NCI-H128 (cell line): Measurements from ENCODE around the gene TSEN34.
"Not testable (repeated sequence)": the region's sequence is repeated elsewhere in the genome, so short reads cannot be mapped to it uniquely, and the experiment has no call there.

Experiments used
- DNase-seq: peaks from one replicate; lab custom pipeline; 2025; ENCODE audit not compliant: unreplicated experiment; lab: John Stamatoyannopoulos, UW

The TSEN34 gene

GRCh38 chr19:54160854-54161253 lies 30.3 kb upstream of the TSEN34 start:
- no peak for DNase-seq

- no peak for DNase-seq
Measured at GRCh38 chr19:54162241-54162805, 28.8 kb upstream of the TSEN34 start.

DNA sequence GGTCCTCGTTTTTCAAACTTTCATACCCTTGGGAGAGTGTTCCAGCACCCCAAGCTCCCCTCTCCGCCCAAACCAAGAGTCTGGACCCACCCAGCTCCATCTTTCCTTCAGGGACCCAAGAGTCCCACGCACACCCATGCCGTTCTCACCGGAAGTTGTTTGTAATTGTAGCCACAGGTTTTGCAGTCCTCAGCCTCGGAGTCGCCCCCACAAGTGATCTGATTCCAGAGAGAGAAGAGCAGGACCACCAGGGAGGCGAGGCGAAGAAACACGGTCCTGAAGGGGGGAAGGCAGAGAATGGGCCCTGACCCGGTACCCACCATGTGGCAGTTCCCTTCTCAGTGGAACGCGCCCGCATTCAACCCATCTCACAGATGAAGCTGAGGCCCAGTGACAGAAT lies 28.2 kb upstream of the TSEN34 start:
- DNase-seq: no peak

DNA sequence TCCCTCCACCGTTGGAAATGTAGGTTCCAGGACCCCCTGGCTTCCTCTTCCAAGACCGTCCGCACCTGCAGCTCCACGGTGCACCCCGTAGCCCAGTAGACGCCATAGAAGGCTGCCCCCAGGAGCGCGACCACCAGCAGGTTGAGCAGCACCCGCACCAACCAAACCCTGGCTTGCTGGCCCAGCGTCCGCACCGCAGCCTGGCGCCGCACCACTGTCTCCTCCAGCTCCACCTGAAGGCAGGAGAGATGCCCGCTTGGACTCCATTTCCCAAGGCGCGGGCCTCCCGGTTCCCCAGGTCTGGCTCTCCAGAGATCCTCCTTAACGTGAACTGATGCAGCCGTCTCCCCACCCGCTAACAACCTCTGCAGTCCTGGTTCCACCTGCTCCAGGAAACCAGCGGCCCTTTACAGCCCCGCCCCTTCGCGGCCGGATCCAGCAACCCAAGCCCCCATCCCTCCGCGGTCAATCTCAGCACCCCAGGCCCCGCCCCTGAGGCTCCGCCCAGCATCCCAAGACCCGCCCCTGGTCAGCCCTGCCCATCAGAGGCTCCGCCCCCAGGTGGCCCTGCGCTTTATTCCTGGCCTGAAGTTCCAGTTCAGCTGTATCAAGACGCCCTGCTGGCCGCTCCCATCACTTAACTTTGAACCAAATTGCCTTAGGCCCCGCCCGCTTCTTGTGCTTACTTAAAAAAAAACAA lies 26.6 kb upstream of the TSEN34 start:
- DNase-seq: no peak

- no peak for DNase-seq
Measured at GRCh38 chr19:54165222-54165621, 25.9 kb upstream of the TSEN34 start.

DNA sequence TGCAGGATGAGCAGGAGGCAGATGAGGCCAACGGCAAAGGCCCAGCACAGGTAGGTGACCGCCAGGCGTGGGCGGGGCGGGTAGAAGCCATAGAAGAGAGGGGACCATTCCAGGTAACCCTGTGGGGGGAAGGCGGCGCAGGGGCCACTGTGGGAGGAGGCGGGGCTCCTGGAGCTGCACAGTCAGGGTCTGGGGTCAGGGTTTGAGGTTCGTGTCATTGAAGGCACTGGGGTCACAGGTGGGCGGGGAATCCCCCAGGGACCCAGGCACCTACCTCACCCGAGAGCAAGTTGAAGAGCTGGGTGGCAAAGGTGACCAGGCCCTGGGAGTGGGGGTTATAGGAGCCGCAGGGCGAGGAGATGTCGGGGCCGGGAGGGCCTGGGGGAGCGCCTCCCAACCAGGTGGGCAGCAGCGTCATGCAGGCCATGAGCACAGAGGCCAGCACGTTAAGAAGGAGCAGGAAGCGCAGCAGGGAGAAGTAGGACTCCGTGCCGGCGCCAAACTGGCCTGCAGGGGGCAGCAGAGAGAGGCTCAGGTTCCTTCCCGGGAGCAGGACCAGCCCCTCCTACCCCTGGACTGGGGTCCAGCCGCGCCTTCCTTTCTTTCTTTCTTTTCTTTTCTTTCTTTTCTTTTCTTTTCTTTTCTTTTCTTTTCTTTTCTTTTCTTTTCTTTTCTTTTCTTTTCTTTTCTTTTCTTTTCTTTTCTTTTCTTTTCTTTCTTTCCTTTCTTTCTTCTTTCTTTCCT lies 22.8 kb upstream of the TSEN34 start:
- peak; percentile 66 for DNase-seq

- DNase-seq: no peak
Measured at GRCh38 chr19:54169149-54169740, 21.9 kb upstream of the TSEN34 start.

DNA sequence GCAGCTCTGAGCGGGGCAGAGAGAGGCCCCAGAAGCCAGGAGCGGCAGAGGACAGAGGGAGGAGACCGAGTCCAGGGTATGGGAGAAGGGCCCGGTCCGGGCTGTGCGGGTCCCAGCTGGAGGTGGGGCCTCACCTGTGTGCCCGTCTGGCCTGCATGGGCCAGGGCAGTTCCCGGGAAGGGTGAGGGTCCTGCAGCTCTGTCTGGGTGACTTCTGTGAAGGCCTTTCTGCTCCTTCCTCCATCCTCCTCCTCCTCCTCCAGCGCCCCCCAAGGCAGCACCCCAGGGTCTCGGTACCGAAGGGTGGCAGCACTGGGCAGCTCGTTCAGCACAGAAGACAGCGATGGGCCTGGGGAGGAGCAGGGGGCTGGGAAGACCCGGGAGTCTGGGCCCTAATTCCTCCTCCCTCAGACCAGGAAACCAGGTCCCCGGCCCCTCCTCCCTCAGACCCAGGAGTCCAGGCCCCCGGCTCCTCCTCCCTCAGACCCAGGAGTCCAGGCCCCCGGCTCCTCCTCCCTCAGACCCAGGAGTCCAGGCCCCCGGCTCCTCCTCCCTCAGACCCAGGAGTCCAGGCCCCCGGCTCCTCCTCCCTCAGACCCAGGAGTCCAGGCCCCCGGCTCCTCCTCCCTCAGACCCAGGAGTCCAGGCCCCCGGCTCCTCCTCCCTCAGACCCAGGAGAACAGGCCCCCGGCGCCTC lies 19.2 kb upstream of the TSEN34 start:
- not testable (repeated sequence) for DNase-seq

DNA sequence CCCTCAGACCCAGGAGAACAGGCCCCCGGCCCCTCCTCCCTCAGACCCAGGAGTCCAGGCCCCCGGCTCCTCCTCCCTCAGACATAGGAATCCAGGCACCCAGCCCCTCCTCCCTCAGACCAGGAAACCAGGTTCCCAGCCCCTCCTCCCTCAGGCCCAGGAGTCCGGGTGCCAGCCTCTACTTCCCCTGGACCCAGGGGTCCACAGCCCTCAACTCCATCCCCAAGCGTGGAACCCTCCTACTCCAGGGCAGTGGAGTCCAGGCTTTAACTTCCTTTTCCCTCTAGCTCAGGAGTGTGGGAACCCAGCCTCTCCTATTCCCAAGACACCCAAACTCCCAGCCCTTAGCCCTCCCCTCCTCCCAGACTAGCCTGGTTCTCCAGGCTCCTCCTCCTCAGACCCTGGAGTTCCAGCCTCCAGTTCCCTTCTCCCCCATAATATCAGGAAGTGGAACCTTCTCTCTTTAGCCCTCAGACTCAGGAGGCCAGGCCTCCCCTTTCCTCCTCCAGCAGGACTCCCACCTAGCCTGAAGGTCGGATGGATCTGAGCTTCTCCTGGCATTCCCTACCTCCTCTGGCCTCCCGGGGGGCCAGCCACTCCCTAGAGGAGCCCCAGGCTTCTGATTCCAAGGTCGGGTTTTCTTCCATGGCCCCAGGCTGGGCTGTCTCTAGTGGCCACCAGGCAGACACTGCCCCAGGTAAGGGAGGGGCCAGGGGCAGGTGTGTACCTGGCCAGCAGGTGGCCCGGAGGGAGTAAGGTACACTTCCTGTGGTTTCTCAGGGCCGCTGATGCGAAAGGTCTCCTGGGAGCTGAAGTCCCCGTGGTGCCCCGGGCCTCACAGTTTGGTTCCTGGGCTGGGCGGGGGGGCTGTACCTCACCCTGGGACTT lies 18.4 kb upstream of the TSEN34 start, which contains the start of gene TMC4:
Gene TMC4, minus strand, starts transcription at position 690 of the 888 bp plus-strand sequence. Its CDS starts 43 bp downstream, at position 647.
- peak; percentile 44 for DNase-seq

- no peak for DNase-seq
Measured at GRCh38 chr19:54173359-54173699, 17.8 kb upstream of the TSEN34 start.

DNA sequence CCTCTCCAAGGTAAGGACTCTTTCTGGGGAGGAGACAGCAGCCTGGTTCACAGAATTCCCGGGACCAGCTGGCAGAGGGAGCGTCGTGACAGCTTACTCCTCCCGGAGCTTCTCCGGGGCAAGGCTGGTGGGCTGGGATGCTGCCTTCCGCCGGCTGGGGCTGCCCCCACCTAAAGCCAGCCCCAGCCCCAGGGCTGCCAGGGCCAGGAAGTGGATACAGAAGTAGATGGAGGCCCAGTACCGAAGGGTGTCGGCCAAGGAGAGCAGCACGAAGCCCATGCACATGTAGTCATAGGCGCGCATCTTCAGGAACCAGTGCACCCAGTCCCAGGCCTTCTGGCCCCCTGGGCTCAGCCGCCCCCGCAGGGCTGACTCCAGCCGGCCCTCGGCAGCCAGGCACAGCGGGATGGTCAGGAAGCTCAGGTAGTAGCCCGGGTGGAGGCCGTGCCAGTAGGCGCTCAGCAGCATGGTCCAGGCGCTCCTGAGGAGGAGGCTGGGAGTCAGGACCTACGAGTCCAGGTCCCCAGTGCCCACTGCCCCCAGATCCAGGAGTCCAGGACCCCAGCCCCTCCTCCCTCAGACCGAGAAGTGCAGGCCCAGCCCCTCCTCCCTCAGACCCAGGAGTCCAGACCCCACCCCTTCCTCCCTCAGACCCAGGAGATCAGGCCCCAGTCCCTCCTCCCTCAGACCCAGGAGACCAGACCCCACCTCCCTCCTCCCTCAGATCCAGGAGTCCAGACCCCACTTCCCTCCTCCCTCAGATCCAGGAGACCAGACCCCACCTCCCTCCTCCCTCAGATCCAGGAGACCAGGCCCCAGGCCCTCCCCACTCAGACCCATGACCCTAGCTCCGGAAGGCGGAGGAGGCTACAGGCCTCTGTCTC lies 16.9 kb upstream of the TSEN34 start:
- DNase-seq: no peak

- DNase-seq: peak; percentile 29
Measured at GRCh38 chr19:54178581-54179261, 12.4 kb upstream of the TSEN34 start.

GRCh38 chr19:54179262-54179852 lies 11.8 kb upstream of the TSEN34 start:
- DNase-seq: no peak

DNA sequence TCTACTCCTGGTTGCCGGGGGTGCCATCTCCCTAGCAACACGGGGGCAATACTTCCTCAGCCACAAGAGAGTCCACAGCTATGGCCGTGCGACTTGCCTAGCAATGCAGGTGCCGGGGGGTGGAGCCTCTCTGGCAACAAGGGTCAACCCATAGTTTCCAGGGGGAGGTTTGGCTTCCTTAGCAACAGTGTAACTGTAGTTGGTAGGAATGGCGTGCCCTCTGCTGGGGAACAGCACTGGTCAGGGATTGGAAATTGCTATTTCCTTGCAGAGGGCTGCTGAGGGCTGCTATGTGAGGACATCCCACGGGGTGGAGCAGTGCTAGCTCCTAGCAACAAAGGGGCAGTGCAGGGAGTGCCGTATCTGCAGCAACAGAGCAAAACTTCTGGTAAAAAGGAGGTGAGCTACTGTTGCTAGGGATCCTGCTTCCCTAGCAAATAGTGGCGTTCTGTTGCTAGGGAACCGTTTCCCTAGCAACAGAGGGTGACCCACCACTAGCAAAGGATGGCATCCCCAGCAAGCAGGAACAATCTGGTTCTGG lies 11.1 kb upstream of the TSEN34 start:
- DNase-seq: peak; percentile 79

DNA sequence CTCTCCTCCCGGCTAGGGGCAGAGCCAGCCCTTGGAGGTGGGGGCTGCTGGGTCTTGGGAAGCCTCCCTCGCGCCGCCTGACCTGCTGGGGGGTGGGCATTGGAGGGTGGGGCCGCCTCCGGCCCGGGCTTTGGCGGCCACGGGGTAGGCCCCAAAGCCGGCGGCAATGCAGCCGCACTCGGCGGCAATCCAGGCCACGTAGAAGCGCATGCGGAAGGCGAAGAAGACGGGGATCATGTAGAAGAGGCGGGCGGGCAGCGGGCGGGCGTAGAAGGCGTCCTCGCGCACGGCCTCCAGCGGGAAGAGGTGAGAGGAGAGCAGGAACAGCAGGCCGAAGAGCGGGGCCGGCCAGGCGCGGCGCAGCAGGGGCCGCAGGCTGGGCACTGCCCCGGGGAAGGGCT lies 10.4 kb upstream of the TSEN34 start:
- no peak for DNase-seq

- not testable (repeated sequence) for DNase-seq
Measured at GRCh38 chr19:54181894-54182293, 9.2 kb upstream of the TSEN34 start.

DNA sequence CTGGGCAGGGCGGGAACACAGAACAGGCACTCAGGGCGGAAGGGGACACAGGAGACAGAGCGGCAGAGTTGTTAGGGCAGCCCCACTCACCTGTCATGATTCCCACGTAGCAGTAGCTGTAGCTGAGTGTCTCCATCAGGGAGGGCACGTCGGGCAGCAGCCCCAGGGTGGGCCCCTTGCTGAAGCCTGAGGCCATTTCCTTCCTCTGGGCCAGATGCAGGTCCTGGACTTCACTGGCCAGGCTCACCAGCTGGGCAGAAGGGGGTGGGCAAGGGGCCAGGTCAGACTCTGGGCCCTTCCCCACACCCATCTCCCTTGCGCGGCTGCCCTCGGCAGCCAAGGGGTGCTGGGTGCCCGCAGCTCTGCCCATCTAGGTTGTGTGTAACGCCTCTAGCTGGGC lies 7.7 kb upstream of the TSEN34 start:
- DNase-seq: no peak

DNA sequence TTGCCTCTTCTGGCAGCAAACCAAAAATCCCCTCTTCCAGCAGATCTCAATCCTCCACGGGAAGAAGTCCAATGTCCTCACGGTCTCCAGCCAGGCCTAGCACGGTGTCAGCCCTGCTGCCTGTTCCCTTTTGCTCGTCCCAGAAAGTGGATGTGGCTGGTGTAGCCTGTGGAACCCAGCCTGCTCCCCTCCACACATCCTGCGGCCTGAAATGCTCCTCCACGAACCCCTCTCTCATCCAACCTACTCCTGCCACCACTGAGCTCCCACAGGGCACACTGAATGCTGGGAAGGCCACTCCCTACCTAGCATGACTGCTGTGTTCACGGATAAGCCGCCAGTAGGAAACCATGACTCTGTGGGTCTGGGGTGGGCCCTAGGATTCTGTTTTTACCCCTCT lies 4.8 kb upstream of the TSEN34 start:
- DNase-seq: no peak
